A673 (cell line): ENCODE data around the gene CARMIL1. TPM values are rescaled to one million over a fixed set of nuclear protein-coding genes. Genes with fewer than 3 reads are reported as not detected.

Experiments used
- BruUV-seq: library from RNA; stranded (reverse); fragments of 400-500 nt; replicated peaks from 2 replicates; lab custom pipeline; 2021; lab: Mats Ljungman, UMichigan
- CTCF ChIA-PET: fragments of 300-600 bp; sonication (Branson Sonifier 250); formaldehyde crosslinking; loops from one replicate; lab custom pipeline; 2022; ENCODE audit warnings: antibody characterized with exemption; lab: Charles Lee
- POLR2A ChIA-PET: fragments of 300-600 bp; sonication (Branson Sonifier 250); formaldehyde crosslinking; loops from one replicate; lab custom pipeline; 2022; ENCODE audit warnings: antibody characterized with exemption; ENCODE audit not compliant: low non-redundant PET; lab: Charles Lee
- DNase-seq: peaks from one replicate; pipeline ENCODE4 v3.0.0-alpha.2; 2015; ENCODE audit warnings: low spot score
- H3K27ac ChIP-seq: fragments of 200-600 bp; sonication (generic); 2 replicates; pipeline ENCODE4 v1.5.1; 2016; ENCODE audit warnings: mixed run types, low read depth, mild to moderate bottlenecking, mixed read lengths, antibody characterized with exemption, low read length; ENCODE audit not compliant: poor library complexity, severe bottlenecking
- H3K27me3 ChIP-seq: fragments of 200-600 bp; sonication (generic); replicated peaks from 2 replicates; pipeline ENCODE4 v1.6.1; 2017; ENCODE audit warnings: mixed run types, low read depth, mild to moderate bottlenecking, mixed read lengths, antibody characterized with exemption, low read length; ENCODE audit not compliant: insufficient read depth, poor library complexity
- H3K36me3 ChIP-seq: fragments of 200-600 bp; sonication (generic); 2 replicates; pipeline ENCODE4 v1.6.1; 2016; ENCODE audit warnings: mixed run types, mild to moderate bottlenecking, mixed read lengths, antibody characterized with exemption, low read length; ENCODE audit not compliant: insufficient read depth, poor library complexity, severe bottlenecking
- H3K4me1 ChIP-seq: fragments of 200-600 bp; sonication (generic); 2 replicates; pipeline ENCODE4 v1.6.1; 2017; ENCODE audit warnings: mixed run types, mild to moderate bottlenecking, mixed read lengths, antibody characterized with exemption, low read length; ENCODE audit not compliant: insufficient read depth, poor library complexity, severe bottlenecking
- H3K4me3 ChIP-seq: fragments of 200-600 bp; sonication (generic); 2 replicates; pipeline ENCODE4 v1.5.1; 2016; ENCODE audit warnings: low read depth, mixed run types, mild to moderate bottlenecking, mixed read lengths, low read length; ENCODE audit not compliant: poor library complexity, severe bottlenecking
- H3K9me3 ChIP-seq: fragments of 200-600 bp; sonication (generic); 2 replicates; pipeline ENCODE4 v1.6.1; 2016; ENCODE audit warnings: mixed run types, low read depth, mild to moderate bottlenecking, mixed read lengths, antibody characterized with exemption, low read length; ENCODE audit not compliant: poor library complexity, severe bottlenecking
- EZH2 ChIP-seq: fragments of 200-600 bp; sonication (generic); IDR thresholded peaks from 2 replicates; pipeline ENCODE4 v1.6.1; 2017; ENCODE audit warnings: borderline replicate concordance, low read depth, mild to moderate bottlenecking, mixed read lengths, antibody characterized with exemption, low read length; ENCODE audit not compliant: poor library complexity, severe bottlenecking
- intact Hi-C: fragments of 100-400 bp; cut with micrococcal nuclease; formaldehyde crosslinking; loops from one replicate; pipeline ENCODE4 v1.10.0; 2022; ENCODE audit not compliant: unreplicated experiment
- total RNA-seq: library from RNA; stranded (reverse); gene quantifications from 2 replicates; pipeline ENCODE4 v1.2.3, GENCODE V29; 2021
- TF ChIP-seq, protein P1 (sequence below): fragments of 300-800, 200-600 bp; sonication (generic); conservative IDR thresholded peaks from 2 replicates; pipeline ENCODE4 v1.5.1; 2017; ENCODE audit warnings: low read depth, mild to moderate bottlenecking, antibody characterized with exemption, low read length, moderate library complexity, mixed read lengths

CARMIL1 gene
- total RNA-seq, 1 experiment from 2014 or later = 7.2 TPM

DNA sequence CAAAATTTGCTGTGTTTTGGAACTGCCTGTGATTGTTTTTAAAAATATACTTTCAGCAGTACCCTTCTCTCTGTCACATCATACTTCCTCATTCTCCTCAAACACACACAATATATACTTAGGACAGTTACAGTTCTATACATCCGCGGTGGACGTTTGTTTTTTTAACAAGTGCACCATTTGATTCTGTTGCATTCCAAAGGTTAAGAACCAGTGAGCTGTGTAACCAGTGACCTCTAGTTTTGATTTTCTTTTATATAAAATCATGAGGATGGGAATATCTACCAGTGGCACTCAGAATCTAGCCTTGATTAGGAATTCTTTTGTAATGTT, 152.8 kb downstream of the CARMIL1 start:
- TF ChIP-seq, protein P1, sequence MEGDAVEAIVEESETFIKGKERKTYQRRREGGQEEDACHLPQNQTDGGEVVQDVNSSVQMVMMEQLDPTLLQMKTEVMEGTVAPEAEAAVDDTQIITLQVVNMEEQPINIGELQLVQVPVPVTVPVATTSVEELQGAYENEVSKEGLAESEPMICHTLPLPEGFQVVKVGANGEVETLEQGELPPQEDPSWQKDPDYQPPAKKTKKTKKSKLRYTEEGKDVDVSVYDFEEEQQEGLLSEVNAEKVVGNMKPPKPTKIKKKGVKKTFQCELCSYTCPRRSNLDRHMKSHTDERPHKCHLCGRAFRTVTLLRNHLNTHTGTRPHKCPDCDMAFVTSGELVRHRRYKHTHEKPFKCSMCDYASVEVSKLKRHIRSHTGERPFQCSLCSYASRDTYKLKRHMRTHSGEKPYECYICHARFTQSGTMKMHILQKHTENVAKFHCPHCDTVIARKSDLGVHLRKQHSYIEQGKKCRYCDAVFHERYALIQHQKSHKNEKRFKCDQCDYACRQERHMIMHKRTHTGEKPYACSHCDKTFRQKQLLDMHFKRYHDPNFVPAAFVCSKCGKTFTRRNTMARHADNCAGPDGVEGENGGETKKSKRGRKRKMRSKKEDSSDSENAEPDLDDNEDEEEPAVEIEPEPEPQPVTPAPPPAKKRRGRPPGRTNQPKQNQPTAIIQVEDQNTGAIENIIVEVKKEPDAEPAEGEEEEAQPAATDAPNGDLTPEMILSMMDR = no peak
- no peak for TF ChIP-seq EZH2
- Histone ChIP-seq H3K4me1 (no peaks in the 10 kb centered on the region), H3K27ac (no peak overlapping the region), H3K36me3 (no peaks in the 10 kb centered on the region), H3K4me3 (no peak overlapping the region), H3K9me3 (no peaks in the 10 kb centered on the region), H3K27me3 (no peaks in the 10 kb centered on the region)
- ChIA-PET POLR2A (no interaction called here), CTCF (no interaction called here)
- intact Hi-C loops = no loop called here
- DNase-seq = no peak
- BruUV-seq = no TSS peak

GRCh38 chr6:25434921-25435320, 155.7 kb downstream of the CARMIL1 start:
- intact Hi-C loops = no loop called here
- CTCF ChIA-PET = no interaction called here
- Histone ChIP-seq H3K4me3 (no peak overlapping the region), H3K27ac (no peak overlapping the region), H3K27me3 (no peaks in the 10 kb centered on the region), H3K4me1 (no peaks in the 10 kb centered on the region), H3K9me3 (no peaks in the 10 kb centered on the region), H3K36me3 (no peaks in the 10 kb centered on the region)
- TF ChIP-seq, protein P1 = no peak
- TF ChIP-seq EZH2 = no peak
- BruUV-seq = no TSS peak
- DNase-seq = no peak
- POLR2A ChIA-PET = no interaction called here

DNA sequence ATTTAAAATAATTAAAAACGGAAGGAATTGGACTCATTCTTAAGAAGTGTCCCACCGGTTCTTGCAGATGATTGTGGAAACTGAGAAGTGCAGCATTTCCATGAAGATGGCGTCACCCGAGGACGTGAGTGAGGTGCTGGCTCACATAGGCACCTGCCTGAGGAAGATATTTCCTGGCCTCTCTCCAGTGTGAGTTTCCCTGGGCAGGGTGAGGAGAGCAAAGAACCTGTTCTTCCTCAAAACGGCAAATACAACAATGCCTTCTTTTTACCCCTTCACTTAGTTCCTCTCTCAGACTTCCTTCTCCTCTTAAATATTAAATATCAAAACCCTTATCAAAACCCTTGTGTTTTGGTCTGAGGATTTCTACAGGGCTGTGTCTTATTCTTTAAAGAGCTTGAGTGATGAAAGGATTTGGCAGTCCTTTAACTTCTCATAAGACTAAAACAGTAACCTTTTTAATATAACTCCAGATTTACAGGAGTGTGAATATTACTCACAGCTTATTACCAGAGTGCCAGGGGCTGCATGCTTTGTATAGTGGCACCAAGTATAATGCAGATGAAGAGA, 156.3 kb downstream of the CARMIL1 start:
- no peaks in the 10 kb centered on the region for H3K27me3 ChIP-seq
- H3K4me3 ChIP-seq = no peak overlapping the region
- no peak for DNase-seq
- H3K9me3 ChIP-seq = no peaks in the 10 kb centered on the region
- H3K27ac ChIP-seq = no peak overlapping the region
- TF ChIP-seq, protein P1 = no peak
- no peak for TF ChIP-seq EZH2
- ChIA-PET POLR2A (no interaction called here), CTCF (no interaction called here)
- no TSS peak for BruUV-seq
- no peaks in the 10 kb centered on the region for H3K36me3 ChIP-seq
- no peaks in the 10 kb centered on the region for H3K4me1 ChIP-seq
- intact Hi-C loops = no loop called here
